HAP-1 (cell line): Measurements from ENCODE around the gene NIP7.
A peak's percentile ranks its signal among the peaks of the same experiment; 100 is the strongest.
"Not testable (repeated sequence)": the region's sequence is repeated elsewhere in the genome, so short reads cannot be mapped to it uniquely, and the experiment has no call there.

Source experiments
- DNase-seq, 2 experiments: peaks; one replicate each; pipeline ENCODE4 v3.0.0-alpha.2; 2016 to 2020; ENCODE audit warnings: low spot score in 2 of 2
- H3K27me3 ChIP-seq: fragments of 250-450 bp; sonication (Bioruptor Pico); 2 replicates; pipeline ENCODE4 v1.5.1; 2020; ENCODE audit warnings: low read depth, mild to moderate bottlenecking, moderate library complexity
- H3K36me3 ChIP-seq: fragments of 250-450 bp; sonication (Bioruptor Pico); replicated peaks from 2 replicates; pipeline ENCODE4 v1.5.1; 2020; ENCODE audit warnings: mild to moderate bottlenecking
- H3K4me1 ChIP-seq: fragments of 250-450 bp; sonication (Bioruptor Pico); 2 replicates; pipeline ENCODE4 v1.5.1; 2020; ENCODE audit warnings: mild to moderate bottlenecking
- H3K4me3 ChIP-seq: fragments of 250-450 bp; sonication (Bioruptor Pico); 2 replicates; pipeline ENCODE4 v1.5.1; 2020; ENCODE audit warnings: mild to moderate bottlenecking, moderate library complexity
- H3K9me3 ChIP-seq: fragments of 250-450 bp; sonication (Bioruptor Pico); 2 replicates; pipeline ENCODE4 v1.5.1; 2020; ENCODE audit warnings: mild to moderate bottlenecking, moderate library complexity
- in situ Hi-C: fragments of 300-500 bp; cut with MboI; formaldehyde crosslinking; loops from 3 replicates; pipeline ENCODE4 v1.14.3; 2020; ENCODE audit warnings: low sequenced_read_pairs, inconsistent platforms, mixed read lengths

Gene NIP7

DNA sequence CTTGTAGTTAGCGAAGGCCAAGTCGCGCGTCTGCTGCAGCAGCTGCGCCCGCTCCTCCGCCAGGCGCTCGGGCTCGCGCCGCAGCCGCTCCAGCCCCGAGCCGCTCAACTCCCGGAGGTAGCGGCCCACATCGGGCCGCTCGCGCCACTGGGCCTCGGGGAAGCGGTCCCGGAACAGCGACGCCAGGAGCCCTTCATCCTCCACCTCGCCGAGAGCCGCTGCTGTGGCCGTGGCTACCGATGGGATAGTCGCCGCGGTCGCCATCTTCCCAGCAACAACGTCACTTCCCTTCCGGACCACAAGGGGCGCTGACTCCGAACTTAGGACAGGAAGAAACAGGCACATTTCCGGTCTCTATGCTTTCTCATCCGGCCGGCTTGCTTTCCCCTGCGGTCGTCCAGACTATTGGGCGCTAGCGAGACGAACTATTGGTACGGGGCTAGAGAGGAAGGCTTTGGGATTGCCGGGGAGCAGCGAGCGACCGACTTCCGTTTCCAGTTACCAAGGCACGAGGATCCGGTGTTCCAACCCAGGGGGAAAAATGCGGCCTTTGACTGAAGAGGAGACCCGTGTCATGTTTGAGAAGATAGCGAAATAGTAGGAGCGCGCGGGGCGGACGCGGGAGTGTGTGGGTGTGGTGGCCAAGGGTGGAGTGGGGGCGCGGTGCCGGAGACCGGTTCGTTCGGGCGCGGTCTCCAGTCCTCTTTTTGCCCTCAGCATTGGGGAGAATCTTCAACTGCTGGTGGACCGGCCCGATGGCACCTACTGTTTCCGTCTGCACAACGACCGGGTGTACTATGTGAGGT lies at the start of gene NIP7, which contains the start of gene COG8:
NIP7 (plus strand) TSS at position 484 of the 806 bp plus-strand sequence; CDS start at position 542, 58 bp downstream.
COG8 (minus strand) TSS at position 276 of the 806 bp plus-strand sequence; CDS start at position 264, 12 bp downstream.
- Histone ChIP-seq H3K4me3 (peak within 1 kb of the TSS; percentile 85), H3K4me1 (peaks cover 13% of the 10 kb centered on the region), H3K9me3 (no peaks in the 10 kb centered on the region), H3K27me3 (no peaks in the 10 kb centered on the region), H3K36me3 (peaks cover 63% of the 10 kb centered on the region)
- peak; percentile 97 to 98 for DNase-seq
- in situ Hi-C loops = no loop called here

DNA sequence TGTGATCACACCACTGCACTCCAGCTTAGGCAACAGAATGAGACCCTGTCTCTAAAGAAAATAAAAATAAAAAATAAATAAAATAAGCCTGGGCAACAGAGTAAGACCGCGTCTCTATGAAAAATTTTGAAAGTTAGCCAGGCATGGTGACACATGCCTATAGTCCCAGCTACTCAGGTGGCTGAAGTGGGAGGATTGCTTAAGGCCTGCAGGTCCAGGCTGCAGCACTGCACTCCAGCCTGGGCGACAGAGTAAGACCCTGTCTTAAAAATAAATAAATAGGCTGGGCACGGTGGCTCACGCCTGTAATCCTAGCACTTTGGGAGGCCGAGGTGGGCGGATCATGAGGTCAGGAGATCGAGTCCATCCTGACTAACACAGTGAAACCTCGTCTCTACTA lies 47.9 kb upstream of the NIP7 start:
- in situ Hi-C loops, H3K27me3 ChIP-seq, DNase-seq, H3K4me1 ChIP-seq, H3K9me3 ChIP-seq, H3K4me3 ChIP-seq, H3K36me3 ChIP-seq: not testable (repeated sequence)

GRCh38 chr16:69293401-69293800 lies 46.2 kb upstream of the NIP7 start:
- no peak for DNase-seq
- H3K4me1 ChIP-seq = no peaks in the 10 kb centered on the region
- no peak overlapping the region for H3K4me3 ChIP-seq
- H3K27me3 ChIP-seq = no peaks in the 10 kb centered on the region
- no peaks in the 10 kb centered on the region for H3K36me3 ChIP-seq
- H3K9me3 ChIP-seq = no peaks in the 10 kb centered on the region
- in situ Hi-C loops = no loop called here

- no peak overlapping the region for H3K4me3 ChIP-seq
- no peaks in the 10 kb centered on the region for H3K4me1 ChIP-seq
- no peak for DNase-seq
- H3K36me3 ChIP-seq = no peaks in the 10 kb centered on the region
- H3K27me3 ChIP-seq = no peaks in the 10 kb centered on the region
- H3K9me3 ChIP-seq = no peaks in the 10 kb centered on the region
- in situ Hi-C loops = no loop called here
Measured at GRCh38 chr16:69294051-69294450, 45.5 kb upstream of the NIP7 start.

- H3K4me1 ChIP-seq, DNase-seq, H3K9me3 ChIP-seq, H3K27me3 ChIP-seq, H3K4me3 ChIP-seq, H3K36me3 ChIP-seq, in situ Hi-C loops: not testable (repeated sequence)
Measured at GRCh38 chr16:69296771-69297170, 42.8 kb upstream of the NIP7 start.

GRCh38 chr16:69298261-69298660 lies 41.3 kb upstream of the NIP7 start:
- no peak for DNase-seq
- no peaks in the 10 kb centered on the region for H3K27me3 ChIP-seq
- no peak overlapping the region for H3K4me3 ChIP-seq
- no peaks in the 10 kb centered on the region for H3K4me1 ChIP-seq
- in situ Hi-C loops = no loop called here
- no peaks in the 10 kb centered on the region for H3K9me3 ChIP-seq
- peaks cover 9% of the 10 kb centered on the region for H3K36me3 ChIP-seq

DNA sequence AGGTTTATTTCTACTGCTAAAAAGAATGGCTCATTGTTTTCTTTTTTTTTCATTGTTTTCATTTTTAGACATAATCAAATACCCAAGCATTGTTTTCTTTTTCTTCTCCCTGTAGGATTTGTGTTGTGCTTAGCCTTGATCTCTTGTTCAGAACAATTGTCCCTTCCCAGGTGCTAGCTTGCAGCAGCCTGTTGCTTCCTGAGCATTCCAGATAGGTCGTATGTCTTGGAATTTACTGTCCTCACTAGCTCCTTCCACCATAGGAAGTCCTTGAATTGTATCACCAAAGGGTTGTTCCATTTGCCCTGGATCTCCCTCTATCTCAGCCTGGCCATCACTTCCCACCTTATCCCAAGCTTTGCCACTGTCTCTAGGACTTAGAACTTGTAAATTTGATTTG lies 38.4 kb upstream of the NIP7 start:
- no peak for DNase-seq
- in situ Hi-C loops = no loop called here

DNA sequence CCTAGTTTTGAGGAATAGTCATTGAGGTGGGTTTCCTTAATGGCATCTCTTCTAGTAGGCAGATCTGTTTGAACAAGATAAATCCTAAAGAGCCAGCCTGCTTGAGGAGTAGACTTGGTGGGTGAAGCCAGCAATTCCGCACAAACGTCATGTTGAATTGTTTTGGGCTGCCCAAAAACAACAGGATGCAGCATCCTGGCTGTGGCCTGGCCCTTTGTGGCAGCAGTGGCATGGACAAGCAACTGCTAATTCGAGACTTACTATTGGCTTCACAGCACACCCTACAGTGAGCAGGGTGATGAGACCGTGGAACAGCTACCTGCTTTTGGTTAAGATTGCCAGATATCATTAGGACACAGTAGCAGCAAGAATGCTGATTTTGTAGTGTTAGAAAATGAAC lies 37.7 kb upstream of the NIP7 start:
- DNase-seq = no peak
- peaks cover 3% of the 10 kb centered on the region; the same call in 1 of the 2 replicates for H3K4me1 ChIP-seq
- H3K9me3 ChIP-seq = no peaks in the 10 kb centered on the region
- in situ Hi-C loops = no loop called here
- no peaks in the 10 kb centered on the region for H3K27me3 ChIP-seq
- peaks cover 9% of the 10 kb centered on the region for H3K36me3 ChIP-seq
- no peak overlapping the region for H3K4me3 ChIP-seq

More for the DNA sequence above, 38.4 kb upstream of the NIP7 start:
- Histone ChIP-seq H3K9me3 (no peaks in the 10 kb centered on the region), H3K27me3 (no peaks in the 10 kb centered on the region), H3K4me1 (peaks cover 3% of the 10 kb centered on the region; the same call in 1 of the 2 replicates), H3K4me3 (no peak overlapping the region), H3K36me3 (peaks cover 9% of the 10 kb centered on the region)

DNA sequence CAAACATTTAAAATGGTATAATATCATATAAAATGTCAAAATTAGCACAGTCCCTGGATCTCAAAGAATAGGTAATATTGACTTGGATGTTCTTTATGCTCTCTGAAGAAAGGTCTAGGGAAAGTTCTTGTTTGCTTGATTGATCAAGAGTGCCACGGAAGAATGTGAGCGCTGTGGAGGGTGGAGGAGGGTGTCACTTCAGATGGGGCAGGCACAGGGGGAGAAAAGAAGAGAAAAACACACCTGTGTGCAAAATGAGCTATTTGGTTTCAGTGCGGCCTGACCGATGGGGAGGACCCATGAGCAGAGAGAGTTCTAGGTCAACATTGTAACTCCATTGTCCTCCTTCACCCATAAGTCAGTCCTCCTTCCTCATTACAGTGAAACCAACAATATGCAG lies 37.3 kb upstream of the NIP7 start:
- Histone ChIP-seq H3K4me3 (no peak overlapping the region), H3K27me3 (no peaks in the 10 kb centered on the region), H3K4me1 (peaks cover 3% of the 10 kb centered on the region; the same call in 1 of the 2 replicates), H3K9me3 (no peaks in the 10 kb centered on the region), H3K36me3 (peaks cover 9% of the 10 kb centered on the region)
- in situ Hi-C loops = no loop called here
- DNase-seq = no peak

DNA sequence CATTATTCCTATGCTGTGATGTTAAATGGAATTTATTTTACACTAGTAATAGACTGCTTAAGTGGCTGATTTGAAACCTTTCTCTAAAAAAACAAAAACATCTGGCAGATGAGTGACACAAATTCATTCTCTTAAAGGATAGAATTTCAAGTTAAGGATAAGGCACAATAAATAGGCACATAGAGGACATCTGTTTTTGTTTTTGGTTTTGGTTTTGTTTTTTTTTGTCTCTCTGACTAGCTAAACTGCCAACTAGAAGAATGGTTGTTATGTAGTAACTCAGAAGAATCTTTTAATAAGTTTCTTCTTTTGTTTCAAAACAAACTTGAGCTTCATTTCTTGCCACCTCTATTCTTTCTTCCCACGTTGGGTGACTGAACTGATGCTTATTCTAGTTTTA lies 33.5 kb upstream of the NIP7 start:
- DNase-seq = no peak
- Histone ChIP-seq H3K36me3 (no peaks in the 10 kb centered on the region), H3K4me1 (peaks cover 7% of the 10 kb centered on the region), H3K9me3 (no peaks in the 10 kb centered on the region), H3K4me3 (no peak overlapping the region), H3K27me3 (no peaks in the 10 kb centered on the region)
- in situ Hi-C loops = no loop called here

GRCh38 chr16:69307091-69307490 lies 32.5 kb upstream of the NIP7 start:
- Histone ChIP-seq H3K9me3 (no peaks in the 10 kb centered on the region), H3K4me1 (peaks cover 7% of the 10 kb centered on the region), H3K4me3 (no peak overlapping the region), H3K36me3 (peaks cover 6% of the 10 kb centered on the region; the same call in 1 of the 2 replicates), H3K27me3 (no peaks in the 10 kb centered on the region)
- in situ Hi-C loops = no loop called here
- no peak for DNase-seq

DNA sequence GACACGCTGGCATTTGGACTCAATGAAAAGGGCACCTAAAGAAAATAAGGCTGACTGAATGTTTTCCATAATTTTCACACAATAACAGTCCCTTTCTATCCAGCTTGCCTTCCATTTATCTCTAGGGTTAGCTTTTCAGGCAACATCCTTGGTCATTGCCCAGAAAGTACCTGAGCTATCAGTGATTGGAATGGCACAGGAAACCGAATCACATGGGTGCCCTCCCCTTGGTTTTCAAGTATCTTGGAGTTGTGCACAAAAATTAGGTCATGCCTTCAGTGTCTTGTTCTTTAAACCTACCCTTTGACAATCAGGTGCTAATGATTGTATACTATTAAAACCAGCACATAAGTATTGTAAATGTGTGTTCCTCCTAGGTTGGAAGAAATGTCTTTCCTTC lies 31.7 kb upstream of the NIP7 start:
- in situ Hi-C loops = no loop called here
- no peak for DNase-seq
- H3K9me3 ChIP-seq = no peaks in the 10 kb centered on the region
- H3K4me1 ChIP-seq = peaks cover 7% of the 10 kb centered on the region
- H3K4me3 ChIP-seq = no peak overlapping the region
- no peaks in the 10 kb centered on the region for H3K27me3 ChIP-seq
- peaks cover 6% of the 10 kb centered on the region; the same call in 1 of the 2 replicates for H3K36me3 ChIP-seq

DNA sequence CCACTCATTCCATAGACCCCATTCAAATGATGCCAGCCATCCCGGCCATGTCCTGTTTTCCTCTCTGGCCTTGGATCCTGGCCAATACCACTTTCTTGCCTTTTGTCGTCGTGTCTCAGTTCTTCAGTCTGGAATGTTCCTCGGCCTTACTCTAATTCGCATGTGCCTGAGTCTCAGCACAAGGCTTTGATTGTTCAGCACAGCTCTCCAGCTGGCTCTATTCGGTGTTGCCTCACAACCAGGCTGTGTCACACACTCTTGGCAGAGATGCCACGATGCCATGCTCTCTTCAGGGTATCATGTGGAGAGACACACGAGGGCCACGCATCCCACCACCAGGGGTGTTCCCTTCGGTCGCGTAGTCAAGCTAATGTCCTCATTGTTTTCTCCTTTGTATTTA lies 30.3 kb upstream of the NIP7 start:
- Histone ChIP-seq H3K27me3 (no peaks in the 10 kb centered on the region), H3K4me1 (peaks cover 7% of the 10 kb centered on the region), H3K4me3 (no peak overlapping the region), H3K9me3 (no peaks in the 10 kb centered on the region), H3K36me3 (peaks cover 13% of the 10 kb centered on the region)
- DNase-seq = no peak
- in situ Hi-C loops = no loop called here

- Histone ChIP-seq H3K4me3 (peak within 1 kb of the TSS; percentile 83), H3K36me3 (peaks cover 28% of the 10 kb centered on the region), H3K27me3 (no peaks in the 10 kb centered on the region), H3K9me3 (no peaks in the 10 kb centered on the region), H3K4me1 (peaks cover 3% of the 10 kb centered on the region)
- in situ Hi-C loops = no loop called here
- DNase-seq = peak; percentile 93 to 98
Measured at GRCh38 chr16:69310653-69311532, 28.7 kb upstream of the NIP7 start, which contains the start of gene VPS4A. VPS4A (plus strand) TSS chr16:69311350; CDS start chr16:69311512, 162 bp downstream.
